Gastroesophageal sphincter (tissue), 3 donors: ENCODE data around the gene GGTA1.

ENCODE experiments used
- CTCF ChIP-seq, 4 experiments: fragments of 200-600 bp in 2 of 4; fragments of 450-650 bp in 2 of 4; sonication (generic) in 1 of 4; IDR thresholded peaks; one replicate each; pipeline ENCODE4 v1.5.1; 2017 to 2019; ENCODE audit warnings: antibody characterized with exemption in 4 of 4, mild to moderate bottlenecking in 2 of 4, moderate library complexity in 2 of 4
- EP300 ChIP-seq: sonication (generic); formaldehyde crosslinking; IDR thresholded peaks from one replicate; pipeline ENCODE4 v1.6.1; 2017; ENCODE audit warnings: antibody characterized with exemption, mild to moderate bottlenecking
- POLR2A ChIP-seq, 2 donors: fragments of 450-650 bp; IDR thresholded peaks; one replicate each; pipeline ENCODE4 v1.6.1; 2017; ENCODE audit warnings: antibody characterized with exemption in 2 of 2, mild to moderate bottlenecking in 2 of 2, moderate library complexity in 1 of 2
- POLR2AphosphoS5 ChIP-seq: sonication (generic); formaldehyde crosslinking; IDR thresholded peaks from one replicate; pipeline ENCODE4 v1.6.1; 2017; ENCODE audit warnings: antibody characterized with exemption

GRCh38 chr9:121537283-121537682 is 37.6 kb upstream of the GGTA1 start:
- no peak for TF ChIP-seq CTCF (IDR thresholded peaks at IDR 0.05)
- TF ChIP-seq EP300, result no peak
- no peak for TF ChIP-seq POLR2A (IDR thresholded peaks at IDR 0.05)
- no peak for TF ChIP-seq POLR2AphosphoS5
